ENCODE measurements around the gene ATM.

- TF ChIP-seq CTCF (IDR thresholded peaks at IDR 0.05; ENCODE audit: borderline replicate concordance, extremely low read depth, low read length, poor library complexity, severe bottlenecking) (no peak), EZH2 (IDR thresholded peaks at IDR 0.05; ENCODE audit: borderline replicate concordance, low read depth, low read length, severe bottlenecking) (no peak)
These were observed 25.5 kb upstream of the ATM start for GRCh38 chr11:108197351-108197750.

All from DND-41 (cell line).